HCT116 (cell line): ENCODE measurements around the gene KRT86. TPM values are rescaled to one million over a fixed set of nuclear protein-coding genes. Genes with fewer than 3 reads are reported as not detected.
"Not testable (repeated sequence)": the region's sequence is repeated elsewhere in the genome, so short reads cannot be mapped to it uniquely, and the experiment has no call there.

Experiments
- ATAC-seq: fragments of 200-7000 bp; cut with Tn5 transposase; 2 replicates; pipeline ENCODE4 v1.9.1; 2020; ENCODE audit warnings: mild to moderate bottlenecking, moderate library complexity
- BruUV-seq: library from RNA; stranded (reverse); fragments of 400-500 nt; replicated peaks from 2 replicates; lab custom pipeline; 2021; lab: Mats Ljungman, UMichigan
- CTCF ChIA-PET: fragments of 300-600 bp; sonication (Branson Sonifier 250); formaldehyde crosslinking; loops from one replicate; lab custom pipeline; 2021; ENCODE audit warnings: antibody characterized with exemption; lab: Charles Lee
- POLR2A ChIA-PET: fragments of 300-600, 350-600 bp; sonication (Branson Sonifier 250); formaldehyde crosslinking; loops from one replicate; lab custom pipeline; 2021; ENCODE audit warnings: antibody characterized with exemption; lab: Charles Lee
- RAD21 ChIA-PET, 2 experiments: fragments of 300-600 bp; sonication (Branson Sonifier 250); formaldehyde crosslinking; loops; one replicate each; lab custom pipeline; 2023; ENCODE audit warnings: low total read pairs in 2 of 2; ENCODE audit not compliant: uncharacterized antibody in 2 of 2, unreplicated experiment in 2 of 2, low non-redundant PET in 1 of 2; lab: Charles Lee
- DNase-seq: peaks from one replicate; pipeline ENCODE4 v3.0.0-alpha.2; 2010; ENCODE audit warnings: low read depth, low spot score
- H2AFZ ChIP-seq: fragments of 200-600 bp; shearing (Covaris generic), sonication (generic); 2 replicates; pipeline ENCODE4 v1.6.1; 2017; ENCODE audit warnings: low read depth, mixed run types, mixed read lengths, antibody characterized with exemption, low read length; ENCODE audit not compliant: poor library complexity, severe bottlenecking
- H3K27ac ChIP-seq: 2 replicates; pipeline ENCODE4 v1.5.1; 2012; ENCODE audit warnings: low read depth, low read length
- H3K27me3 ChIP-seq: fragments of 200-600 bp; sonication (generic); 2 replicates; pipeline ENCODE4 v1.6.1; 2016; ENCODE audit warnings: mixed run types, low read length, mixed read lengths; ENCODE audit not compliant: insufficient read depth
- H3K36me3 ChIP-seq, 2 experiments: fragments of 200-500 bp in 1 of 2; fragments of 200-600 bp in 1 of 2; sonication (Bioruptor generic) in 1 of 2; sonication (generic) in 1 of 2; 2 replicates each; pipeline versions ENCODE4 v1.5.1 to v1.6.1; 2014 to 2016; ENCODE audit warnings: low read length in 2 of 2, inconsistent platforms in 1 of 2, mixed read lengths in 1 of 2, mixed run types in 1 of 2; ENCODE audit not compliant: insufficient read depth in 2 of 2, control insufficient read depth in 1 of 2
- H3K4me1 ChIP-seq, 2 experiments: fragments of 200-600 bp in 1 of 2; sonication (generic) in 1 of 2; 2 replicates each; pipeline versions ENCODE4 v1.5.1 to v1.6.1; 2012 to 2017; ENCODE audit warnings: low read length in 2 of 2, inconsistent platforms in 1 of 2, mild to moderate bottlenecking in 1 of 2, mixed read lengths in 1 of 2, mixed run types in 1 of 2, moderate library complexity in 1 of 2; ENCODE audit not compliant: insufficient read depth in 2 of 2, control insufficient read depth in 1 of 2
- H3K4me2 ChIP-seq: fragments of 200-600 bp; sonication (generic); 2 replicates; pipeline ENCODE4 v1.6.1; 2017; ENCODE audit warnings: mixed run types, low read length, mixed read lengths
- H3K4me3 ChIP-seq, 2 experiments: fragments of 200-600 bp in 1 of 2; sonication (generic) in 1 of 2; replicated peaks in 1 of 2; 2 replicates each; pipeline ENCODE4 v1.5.1; 2011 to 2016; ENCODE audit warnings: low read length in 2 of 2, control low read depth in 1 of 2, low read depth in 1 of 2, mild to moderate bottlenecking in 1 of 2, mixed read lengths in 1 of 2, mixed run types in 1 of 2
- H3K79me2 ChIP-seq: fragments of 200-600 bp; sonication (generic); 2 replicates; pipeline ENCODE4 v1.6.1; 2017; ENCODE audit warnings: mild to moderate bottlenecking, mixed run types, low read length, moderate library complexity, mixed read lengths; ENCODE audit not compliant: insufficient read depth
- H3K9ac ChIP-seq: fragments of 200-600 bp; sonication (generic); 2 replicates; pipeline ENCODE4 v1.6.1; 2016; ENCODE audit warnings: low read length, mixed read lengths
- H3K9me2 ChIP-seq: fragments of 200-600 bp; sonication (generic), shearing (Covaris generic); 2 replicates; pipeline ENCODE4 v1.6.1; 2017; ENCODE audit warnings: mixed run types, mild to moderate bottlenecking, moderate library complexity; ENCODE audit not compliant: insufficient read depth
- H3K9me3 ChIP-seq, 2 experiments: fragments of 200-500 bp in 1 of 2; fragments of 200-600 bp in 1 of 2; sonication (Bioruptor generic) in 1 of 2; sonication (generic) in 1 of 2; 2 replicates each; pipeline ENCODE4 v1.6.1; 2014 to 2017; ENCODE audit warnings: low read length in 2 of 2, mixed read lengths in 2 of 2, inconsistent platforms in 1 of 2, low read depth in 1 of 2, mild to moderate bottlenecking in 1 of 2, mixed run types in 1 of 2, moderate library complexity in 1 of 2; ENCODE audit not compliant: control insufficient read depth in 1 of 2, insufficient read depth in 1 of 2
- H4K20me1 ChIP-seq: fragments of 200-600 bp; sonication (generic), shearing (Covaris generic); 2 replicates; pipeline ENCODE4 v1.6.1; 2017; ENCODE audit warnings: mixed run types, mild to moderate bottlenecking, moderate library complexity; ENCODE audit not compliant: insufficient read depth
- intact Hi-C: fragments of 100-400 bp; cut with micrococcal nuclease; formaldehyde crosslinking; loops from 2 replicates; pipeline ENCODE4 v1.10.0; 2022
- total RNA-seq: library from RNA; stranded (reverse); gene quantifications from one replicate; pipeline ENCODE4 v1.2.1, GENCODE V29; 2021; ENCODE audit not compliant: unreplicated experiment
- TF ChIP-seq, protein P1 (sequence below), 3 experiments: fragments of 200-600 bp in 1 of 3; sonication (generic) in 1 of 3; IDR thresholded peaks in 2 of 3; conservative IDR thresholded peaks in 1 of 3; 2 replicates each; pipeline ENCODE4 v1.5.1; 2012 to 2017; ENCODE audit warnings: low read depth in 2 of 3, low read length in 2 of 3, antibody characterized with exemption in 1 of 3, borderline replicate concordance in 1 of 3, control low read depth in 1 of 3, mild to moderate bottlenecking in 1 of 3, mixed read lengths in 1 of 3, mixed run types in 1 of 3, moderate library complexity in 1 of 3; ENCODE audit not compliant: insufficient read depth in 1 of 3

The KRT86 gene
- total RNA-seq, 1 experiment from 2014 or later: 1.5 TPM

DNA sequence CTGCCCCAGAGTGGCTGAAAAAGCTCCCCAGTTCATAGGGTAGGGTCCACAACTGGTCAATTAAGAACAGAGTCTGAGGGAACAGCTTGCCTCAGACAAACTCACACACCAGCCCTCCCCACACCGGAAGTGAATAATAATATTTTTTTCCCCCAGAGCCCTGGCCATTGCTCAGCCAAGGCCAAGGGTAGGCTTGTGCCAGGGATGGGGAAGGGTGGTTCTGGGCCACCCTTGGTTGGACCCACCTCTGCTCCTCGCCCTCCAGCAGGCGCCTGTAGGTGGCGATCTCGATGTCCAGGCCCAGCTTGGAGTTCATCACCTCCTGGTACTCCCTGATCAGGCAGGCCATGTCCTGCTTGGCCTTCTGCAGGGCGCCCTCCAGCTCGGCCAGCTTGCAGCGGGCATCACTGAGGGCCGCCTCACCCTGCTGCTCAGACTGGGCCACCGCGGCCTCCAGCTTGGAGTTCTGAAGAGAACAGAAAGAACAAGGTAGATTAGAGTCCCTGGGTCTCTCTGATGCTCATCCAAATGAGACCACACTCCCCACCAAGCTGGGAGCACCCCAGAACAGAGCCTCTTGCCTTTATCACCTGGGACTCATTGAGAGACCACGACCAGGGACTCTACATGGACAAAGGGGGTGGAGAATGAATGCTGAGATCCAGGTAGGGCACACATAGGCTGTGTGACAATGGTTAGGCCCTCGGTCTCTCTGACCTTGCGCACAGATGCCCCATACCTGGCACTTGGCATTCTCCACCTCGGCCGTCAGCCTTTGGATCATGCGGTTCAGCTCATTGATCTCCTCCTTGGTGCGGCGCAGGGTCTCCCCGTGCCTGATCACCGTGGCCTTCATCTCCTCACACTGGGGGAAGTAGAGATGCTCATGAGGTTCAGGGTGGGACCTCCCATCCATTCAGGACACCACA lies 12.7 kb downstream of the KRT86 start:
- H3K36me3 ChIP-seq, H3K27ac ChIP-seq, H3K9me3 ChIP-seq, H3K9me2 ChIP-seq, DNase-seq, H3K4me2 ChIP-seq, H3K27me3 ChIP-seq, H3K79me2 ChIP-seq, H3K9ac ChIP-seq, BruUV-seq, H3K4me3 ChIP-seq, intact Hi-C loops, H4K20me1 ChIP-seq, H2AFZ ChIP-seq: not testable (repeated sequence)
- TF ChIP-seq, protein P1, sequence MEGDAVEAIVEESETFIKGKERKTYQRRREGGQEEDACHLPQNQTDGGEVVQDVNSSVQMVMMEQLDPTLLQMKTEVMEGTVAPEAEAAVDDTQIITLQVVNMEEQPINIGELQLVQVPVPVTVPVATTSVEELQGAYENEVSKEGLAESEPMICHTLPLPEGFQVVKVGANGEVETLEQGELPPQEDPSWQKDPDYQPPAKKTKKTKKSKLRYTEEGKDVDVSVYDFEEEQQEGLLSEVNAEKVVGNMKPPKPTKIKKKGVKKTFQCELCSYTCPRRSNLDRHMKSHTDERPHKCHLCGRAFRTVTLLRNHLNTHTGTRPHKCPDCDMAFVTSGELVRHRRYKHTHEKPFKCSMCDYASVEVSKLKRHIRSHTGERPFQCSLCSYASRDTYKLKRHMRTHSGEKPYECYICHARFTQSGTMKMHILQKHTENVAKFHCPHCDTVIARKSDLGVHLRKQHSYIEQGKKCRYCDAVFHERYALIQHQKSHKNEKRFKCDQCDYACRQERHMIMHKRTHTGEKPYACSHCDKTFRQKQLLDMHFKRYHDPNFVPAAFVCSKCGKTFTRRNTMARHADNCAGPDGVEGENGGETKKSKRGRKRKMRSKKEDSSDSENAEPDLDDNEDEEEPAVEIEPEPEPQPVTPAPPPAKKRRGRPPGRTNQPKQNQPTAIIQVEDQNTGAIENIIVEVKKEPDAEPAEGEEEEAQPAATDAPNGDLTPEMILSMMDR (IDR thresholded peaks at IDR 0.05 in 2 of 3, conservative IDR thresholded peaks at IDR 0.05 in 1 of 3; ENCODE audit: borderline replicate concordance in 1 of 3, insufficient read depth in 1 of 3, low read depth in 2 of 3, low read length in 2 of 3): peak in 2 of 3 experiments; percentile 31; a peak in 3 of 6 replicates
- RAD21 ChIA-PET: interaction anchor here in 1 of 2 experiments (0.7 kb wide), 1 partner anchor 84 kb away, joined by 3 read pairs; no protein-coding TSS in a partner anchor
- POLR2A ChIA-PET: interaction anchor here (0.6 to 1.2 kb wide), 2 partner anchors 19 to 601 kb away, joined by 3 read pairs; no protein-coding TSS in a partner anchor
- peak; percentile 63 for ATAC-seq
- CTCF ChIA-PET: interaction anchor here (1.3 kb wide), 2 partner anchors 12 to 20 kb away, joined by 3 to 5 read pairs; no protein-coding TSS in a partner anchor
- peaks cover 22 to 49% of the 10 kb centered on the region in 2 experiments for H3K4me1 ChIP-seq

DNA sequence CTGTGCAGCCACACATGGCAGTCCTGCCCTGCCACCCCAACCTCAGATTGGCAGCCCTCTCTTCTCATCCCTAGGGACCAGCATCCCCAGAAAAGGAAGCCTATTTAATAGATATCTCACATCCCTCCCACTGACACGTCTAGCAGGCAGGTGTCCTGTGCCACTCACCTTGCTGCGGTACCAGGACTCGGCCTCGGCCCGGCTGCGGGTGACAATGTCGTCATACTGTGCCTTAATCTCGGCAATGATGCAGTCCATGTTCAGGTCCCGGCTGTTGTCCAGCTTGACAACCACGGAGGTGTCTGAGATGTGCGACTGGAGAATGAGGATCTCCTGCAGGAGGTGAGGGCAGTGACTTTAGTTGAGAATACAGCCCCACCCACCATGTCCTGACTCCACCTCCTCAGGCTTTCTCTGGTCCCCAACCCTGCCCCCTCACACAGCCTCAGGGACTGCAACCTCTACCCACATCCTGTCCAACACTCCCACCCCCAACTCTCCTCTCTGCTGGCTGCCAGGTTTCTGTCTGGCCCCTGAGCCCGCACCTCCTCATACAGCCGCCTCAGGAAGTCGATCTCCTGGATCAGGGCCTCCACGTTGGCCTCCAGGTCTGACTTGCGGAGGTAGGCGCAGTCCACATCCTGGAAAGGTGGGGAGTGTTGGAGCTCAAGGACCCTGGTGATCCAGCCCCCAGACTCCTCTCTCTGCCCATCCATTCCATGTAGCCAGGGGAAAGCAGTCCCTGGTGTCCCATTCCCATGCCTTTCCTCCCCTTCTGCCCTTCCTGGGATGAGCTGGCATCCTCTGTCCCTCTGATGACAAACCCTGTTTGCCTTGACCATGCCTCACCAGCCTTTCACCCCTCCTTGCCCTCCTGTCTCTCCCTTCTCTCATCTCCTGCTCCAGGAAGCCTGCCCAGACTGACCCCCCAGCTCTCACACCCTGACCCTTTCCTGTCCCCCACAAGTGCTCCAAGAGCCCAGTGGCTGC lies 13.7 kb downstream of the KRT86 start:
- H3K9me2 ChIP-seq, POLR2A ChIA-PET, H3K36me3 ChIP-seq, DNase-seq, H3K9me3 ChIP-seq, H3K9ac ChIP-seq, ATAC-seq, intact Hi-C loops, H4K20me1 ChIP-seq, H2AFZ ChIP-seq, H3K27ac ChIP-seq, H3K4me2 ChIP-seq, BruUV-seq, H3K4me3 ChIP-seq, RAD21 ChIA-PET, H3K27me3 ChIP-seq, H3K79me2 ChIP-seq: not testable (repeated sequence)
- peaks cover 17 to 39% of the 10 kb centered on the region in 2 experiments for H3K4me1 ChIP-seq
- CTCF ChIA-PET: interaction anchor here (1.1 kb wide), 1 partner anchor 9 kb away, joined by 3 read pairs; no protein-coding TSS in a partner anchor

DNA sequence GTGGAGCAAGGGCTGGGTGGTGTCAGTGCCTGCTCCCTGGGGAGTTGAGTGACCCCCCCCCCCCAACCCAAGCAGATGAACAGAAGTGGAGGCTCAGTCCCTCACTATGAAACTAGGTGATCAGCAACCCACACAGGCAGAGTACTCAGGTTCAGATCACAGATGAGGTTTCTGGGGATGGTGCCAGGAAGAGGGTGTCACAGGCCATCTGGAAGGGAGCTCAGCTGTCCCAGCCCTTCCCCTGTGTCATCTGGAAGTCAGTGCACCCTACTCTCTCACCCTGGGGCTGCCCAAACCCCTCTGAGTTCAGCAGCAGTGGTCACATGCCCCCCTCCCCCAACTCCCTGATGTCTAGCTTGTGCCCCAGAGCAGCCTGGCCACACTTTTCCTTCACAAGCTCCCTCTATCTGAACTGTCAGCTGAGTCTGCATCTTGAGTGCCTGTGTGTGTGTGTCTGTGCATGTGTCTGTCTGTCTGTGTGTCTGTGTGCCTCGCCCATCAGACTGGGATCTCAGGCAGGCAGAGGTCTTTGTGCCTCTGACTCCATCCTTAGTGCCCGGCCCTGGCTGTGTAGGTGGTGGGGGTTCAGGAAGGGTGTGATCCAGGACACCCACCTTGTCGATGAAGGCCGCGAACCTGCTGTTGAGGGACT lies 16.2 kb downstream of the KRT86 start:
- ATAC-seq, CTCF ChIA-PET, H3K27me3 ChIP-seq: not testable (repeated sequence)

More for the DNA sequence above, 16.2 kb downstream of the KRT86 start:
- H3K36me3 ChIP-seq, H3K9ac ChIP-seq, BruUV-seq, H3K4me3 ChIP-seq, intact Hi-C loops, H3K9me3 ChIP-seq, DNase-seq, H3K9me2 ChIP-seq, H3K4me2 ChIP-seq, H4K20me1 ChIP-seq, POLR2A ChIA-PET, H3K27ac ChIP-seq, H3K79me2 ChIP-seq, H2AFZ ChIP-seq, RAD21 ChIA-PET: not testable (repeated sequence)
- peaks cover under 1 to 23% of the 10 kb centered on the region in 2 experiments; a peak in 3 of 4 replicates for H3K4me1 ChIP-seq
